Adrenal gland (tissue), 12 donors: ENCODE results near the gene ATP5PF. TPM values are rescaled to one million over a fixed set of nuclear protein-coding genes. Genes with fewer than 3 reads are reported as not detected.
A peak's percentile ranks its signal among the peaks of the same experiment; 100 is the strongest.
"Not testable (repeated sequence)": the region's sequence is repeated elsewhere in the genome, so short reads cannot be mapped to it uniquely, and the experiment has no call there.

Experiments used
- DNase-seq, 7 donors: peaks; one replicate each; pipeline ENCODE4 v3.0.0-alpha.2; 2019 to 2020
- H3K27ac ChIP-seq, 5 donors: fragments of 200-600 bp; sonication (generic) in 4 of 5; 1 replicate in 3 of 5; 2 replicates in 2 of 5; pipeline versions ENCODE4 v1.5.1 to v1.8.0; 2016 to 2020; ENCODE audit warnings: mild to moderate bottlenecking in 1 of 5
- H3K27me3 ChIP-seq: fragments of 200-600 bp; 2 replicates; pipeline ENCODE4 v1.8.0; 2021
- H3K36me3 ChIP-seq, 2 donors: fragments of 200-600 bp; replicated peaks in 1 of 2; 1 replicate in 1 of 2; 2 replicates in 1 of 2; pipeline versions ENCODE4 v1.5.1 to v1.8.0; 2018 to 2022
- H3K4me1 ChIP-seq, 2 donors: fragments of 200-600 bp; replicated peaks in 1 of 2; 1 replicate in 1 of 2; 2 replicates in 1 of 2; pipeline versions ENCODE4 v1.5.1 to v1.8.0; 2018 to 2021
- H3K4me3 ChIP-seq, 4 donors: fragments of 200-600 bp; sonication (generic) in 3 of 4; one replicate each; pipeline ENCODE4 v1.5.1; 2016 to 2018
- H3K9me3 ChIP-seq, 3 donors: fragments of 200-600 bp; sonication (generic) in 1 of 3; replicated peaks in 1 of 3; 1 replicate in 2 of 3; 2 replicates in 1 of 3; pipeline versions ENCODE4 v1.5.1 to v1.8.0; 2016 to 2021
- POLR2A ChIP-seq, 2 donors: fragments of 450-650 bp; IDR thresholded peaks; one replicate each; pipeline ENCODE4 v1.6.1; 2017; ENCODE audit warnings: antibody characterized with exemption in 2 of 2, mild to moderate bottlenecking in 2 of 2, moderate library complexity in 1 of 2
- WGBS, 4 donors: extraction: QIAGEN DNeasy Blood & Tissue Kit in 2 of 4; methylation state at CpG; one replicate each; pipeline versions ENCODE4 v1.1.5 to v1.1.7; 2013 to 2017; 5-methylcytosine and 5-hydroxymethylcytosine counted together
- intact Hi-C, 2 donors: fragments of 100-400 bp; cut with DNase I; formaldehyde crosslinking; loops; one replicate each; pipeline versions ENCODE4 v1.14.1 to v1.15.0; 2022 to 2023
- polyA plus RNA-seq, 3 donors: library from polyadenylated mRNA; stranded (reverse); fragments of 200-250 nt in 2 of 3; fragments of 350-450 nt in 1 of 3; fragmentation: Illumina TruSeq in 1 of 3; extraction: RNeasy Lipid Tissue Mini Kit (QIAGEN cat#74804) in 1 of 3; gene quantifications; one replicate each; pipeline ENCODE4 v1.2.3, GENCODE V29; 2013 to 2014
- total RNA-seq, 9 donors: library from RNA; depleted of rRNA in 4 of 9; stranded (reverse); fragments of >200 nt in 4 of 9; fragments of 120-200 nt in 1 of 9; fragmentation: NEBNext Ultra II Directional in 1 of 9; extraction: Animal tissue kit (Norgen Biotek cat#: 25700) in 1 of 9; gene quantifications; one replicate each; pipeline versions ENCODE4 v1.1.0 to v1.2.4, GENCODE V29; 2013 to 2023
- TF ChIP-seq, protein P1 (sequence below), 6 experiments: fragments of 450-650 bp in 4 of 6; fragments of 200-600 bp in 2 of 6; sonication (generic) in 1 of 6; IDR thresholded peaks; 1 replicate in 5 of 6; 2 replicates in 1 of 6; pipeline versions ENCODE4 v1.5.1 to v1.8.0; 2016 to 2021; ENCODE audit warnings: antibody characterized with exemption in 6 of 6, mild to moderate bottlenecking in 2 of 6, moderate library complexity in 1 of 6
- donor health status: healthy with polysubstance abuse.
- donor health status: Bipolar disorder and iron deficiency.
- donor health status: DM: yes; HTN: yes; CAD: no.
- donor health status: DM: no; HTN: no; CAD: no.
- donor health status: DM: no; HTN: no; CAD: no.
- donor health status: DM: yes; HTN: yes; CAD: no.

ATP5PF gene
- total and polyA plus RNA-seq, 12 donors, result 88.5 to 552 (median 193) TPM

DNA sequence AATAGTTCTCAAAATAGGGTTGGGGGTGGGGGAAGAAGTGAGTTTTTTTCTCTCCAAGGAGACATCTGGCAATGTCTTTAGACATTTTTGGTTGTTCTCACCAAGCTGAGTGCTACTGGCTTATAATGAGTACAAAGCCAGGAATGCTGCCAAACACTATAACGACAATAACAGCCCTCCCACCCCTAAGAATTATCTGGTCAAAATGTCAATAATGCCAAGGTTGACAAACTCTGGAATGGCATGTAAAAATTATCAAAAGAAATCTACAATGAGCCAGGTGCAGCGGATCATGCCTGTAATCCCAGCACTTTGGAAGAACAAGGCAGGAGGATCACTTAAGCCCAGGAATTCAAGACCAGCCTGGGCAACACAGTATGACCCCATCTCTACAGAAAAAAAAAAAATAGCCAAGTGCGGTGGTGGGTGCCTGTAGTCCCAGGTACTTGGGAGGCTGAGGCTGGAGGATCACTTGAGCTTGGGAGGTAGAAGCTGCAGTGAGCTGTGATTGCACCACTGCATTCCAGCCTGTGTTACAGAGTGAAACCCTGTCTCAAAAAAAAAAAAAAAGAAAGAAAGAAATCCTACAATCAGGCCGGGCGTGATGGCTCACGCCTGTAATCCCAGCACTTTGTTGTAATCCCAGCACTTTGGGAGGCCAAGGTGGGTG, 2.5 kb downstream of the ATP5PF start:
- peaks cover 37 to 50% of the 10 kb centered on the region in 2 donors for H3K4me1 ChIP-seq
- H3K36me3 ChIP-seq, result peaks cover 0 to 23% of the 10 kb centered on the region in 2 donors
- H3K27me3 ChIP-seq, result no peaks in the 10 kb centered on the region
- peak overlapping the region in 2 of 5 donors; percentile 97 to 99 for H3K27ac ChIP-seq
- 76 to 83% (median 83%) methylated on average over 6 of the region's 6 CpGs for WGBS, 4 donors
- DNase-seq, result peak in 2 of 7 donors; percentile 20 to 29
- intact Hi-C loops, result no loop called here
- H3K9me3 ChIP-seq, result no peaks in the 10 kb centered on the region
- no peak for TF ChIP-seq POLR2A (IDR thresholded peaks at IDR 0.05)
- TF ChIP-seq, protein P1, sequence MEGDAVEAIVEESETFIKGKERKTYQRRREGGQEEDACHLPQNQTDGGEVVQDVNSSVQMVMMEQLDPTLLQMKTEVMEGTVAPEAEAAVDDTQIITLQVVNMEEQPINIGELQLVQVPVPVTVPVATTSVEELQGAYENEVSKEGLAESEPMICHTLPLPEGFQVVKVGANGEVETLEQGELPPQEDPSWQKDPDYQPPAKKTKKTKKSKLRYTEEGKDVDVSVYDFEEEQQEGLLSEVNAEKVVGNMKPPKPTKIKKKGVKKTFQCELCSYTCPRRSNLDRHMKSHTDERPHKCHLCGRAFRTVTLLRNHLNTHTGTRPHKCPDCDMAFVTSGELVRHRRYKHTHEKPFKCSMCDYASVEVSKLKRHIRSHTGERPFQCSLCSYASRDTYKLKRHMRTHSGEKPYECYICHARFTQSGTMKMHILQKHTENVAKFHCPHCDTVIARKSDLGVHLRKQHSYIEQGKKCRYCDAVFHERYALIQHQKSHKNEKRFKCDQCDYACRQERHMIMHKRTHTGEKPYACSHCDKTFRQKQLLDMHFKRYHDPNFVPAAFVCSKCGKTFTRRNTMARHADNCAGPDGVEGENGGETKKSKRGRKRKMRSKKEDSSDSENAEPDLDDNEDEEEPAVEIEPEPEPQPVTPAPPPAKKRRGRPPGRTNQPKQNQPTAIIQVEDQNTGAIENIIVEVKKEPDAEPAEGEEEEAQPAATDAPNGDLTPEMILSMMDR (IDR thresholded peaks at IDR 0.05), result no peak
- no peak overlapping the region for H3K4me3 ChIP-seq

DNA sequence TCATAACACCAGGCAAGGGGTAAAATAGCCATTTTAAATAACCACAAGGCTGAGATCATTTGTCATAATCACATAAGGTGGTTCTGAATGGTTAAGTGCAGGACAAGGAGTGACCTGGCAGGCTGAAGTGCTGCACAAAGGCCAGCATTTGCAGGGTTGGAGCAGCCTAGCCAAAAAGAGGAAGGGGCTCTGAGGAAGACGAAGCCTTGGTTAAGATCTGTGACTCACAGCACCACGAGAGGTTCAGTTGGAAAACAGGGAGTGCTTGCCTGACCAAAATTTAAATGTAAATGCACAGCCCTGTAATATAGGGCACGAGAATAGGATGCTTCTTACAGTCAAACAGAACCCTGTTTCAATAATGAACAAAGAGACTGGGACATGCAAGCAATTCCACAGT, 12.1 kb downstream of the ATP5PF start:
- no peak overlapping the region for H3K27ac ChIP-seq
- H3K4me3 ChIP-seq, result no peak overlapping the region
- WGBS, 4 donors, result 69 to 87% (median 81%) methylated on average over 3 of the region's 3 CpGs
- peaks cover 3 to 6% of the 10 kb centered on the region in 2 donors for H3K4me1 ChIP-seq
- intact Hi-C loops, result no loop called here
- no peaks in the 10 kb centered on the region for H3K27me3 ChIP-seq
- no peak for DNase-seq
- H3K36me3 ChIP-seq, result peaks cover 0 to 56% of the 10 kb centered on the region in 2 donors
- TF ChIP-seq, protein P1 (IDR thresholded peaks at IDR 0.05), result no peak
- no peak for TF ChIP-seq POLR2A (IDR thresholded peaks at IDR 0.05)
- H3K9me3 ChIP-seq, result no peaks in the 10 kb centered on the region

DNA sequence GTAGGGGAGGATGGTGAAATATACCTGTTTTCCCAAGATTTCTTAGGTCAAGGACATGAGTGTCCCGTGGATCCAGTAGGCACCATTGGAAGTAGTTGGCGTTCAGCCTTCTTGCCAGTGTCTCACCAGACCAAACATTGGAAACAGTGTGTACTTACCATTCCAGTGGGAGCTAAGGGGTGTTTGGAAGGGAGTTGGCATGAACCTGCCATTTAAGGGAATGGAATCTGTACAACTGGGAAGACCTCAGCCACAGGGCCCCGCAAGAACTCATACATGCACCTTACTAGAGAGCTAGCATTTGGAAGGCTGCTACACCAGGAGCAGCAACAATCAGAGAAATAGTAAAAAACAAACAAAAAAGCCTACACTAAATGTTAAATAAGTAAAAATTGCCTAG, 12.7 kb downstream of the ATP5PF start:
- no peak overlapping the region for H3K4me3 ChIP-seq
- TF ChIP-seq, protein P1 (IDR thresholded peaks at IDR 0.05), result no peak
- no peak for TF ChIP-seq POLR2A (IDR thresholded peaks at IDR 0.05)
- no peaks in the 10 kb centered on the region for H3K4me1 ChIP-seq
- H3K9me3 ChIP-seq, result no peaks in the 10 kb centered on the region
- no peaks in the 10 kb centered on the region for H3K27me3 ChIP-seq
- no peak for DNase-seq
- H3K36me3 ChIP-seq, result peaks cover 0 to 51% of the 10 kb centered on the region in 2 donors
- WGBS, 4 donors, result 76 to 85% (median 80%) methylated on average over 3 of the region's 3 CpGs
- intact Hi-C loops, result no loop called here
- no peak overlapping the region for H3K27ac ChIP-seq

DNA sequence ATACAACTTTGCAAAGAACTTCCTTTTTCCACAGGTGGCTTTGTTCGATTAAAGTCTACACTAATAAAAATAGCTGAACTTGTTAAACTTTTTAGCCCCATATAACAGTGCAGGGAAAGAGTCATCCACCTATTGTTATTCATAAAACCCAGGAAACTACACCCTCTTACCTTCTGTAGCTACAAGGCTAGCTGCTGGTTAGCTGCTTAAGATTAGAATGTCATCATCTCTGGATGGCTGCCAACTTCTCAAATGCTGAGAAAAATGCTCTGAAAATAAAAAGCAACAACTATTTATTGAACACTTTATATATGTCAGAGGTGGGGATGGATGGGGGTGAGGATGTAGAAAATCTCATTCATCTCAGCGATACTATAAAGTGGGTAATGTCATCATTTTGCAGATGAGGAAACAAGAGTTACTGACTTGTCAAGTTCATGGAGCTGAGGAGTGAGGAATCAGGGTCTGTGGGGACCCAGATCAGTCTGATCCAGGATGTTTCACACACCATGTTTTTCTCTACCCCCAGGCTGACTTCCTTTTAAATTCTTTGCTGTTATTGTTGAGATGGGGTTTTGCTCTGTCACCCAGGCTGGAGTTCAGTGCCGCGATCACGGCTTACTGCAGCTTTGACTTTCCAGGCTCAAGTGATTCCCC, 17.1 kb downstream of the ATP5PF start:
- Histone ChIP-seq H3K9me3 (no peaks in the 10 kb centered on the region), H3K4me1 (no peaks in the 10 kb centered on the region), H3K27ac (no peak overlapping the region), H3K36me3 (peaks cover 0 to 16% of the 10 kb centered on the region in 2 donors), H3K4me3 (no peak overlapping the region), H3K27me3 (no peaks in the 10 kb centered on the region)
- intact Hi-C loops, result no loop called here
- DNase-seq, result no peak
- WGBS, 4 donors, result 84 to 89% (median 86%) methylated on average over 5 of the region's 5 CpGs
- no peak for TF ChIP-seq POLR2A (IDR thresholded peaks at IDR 0.05)
- TF ChIP-seq, protein P1 (IDR thresholded peaks at IDR 0.05), result no peak

DNA sequence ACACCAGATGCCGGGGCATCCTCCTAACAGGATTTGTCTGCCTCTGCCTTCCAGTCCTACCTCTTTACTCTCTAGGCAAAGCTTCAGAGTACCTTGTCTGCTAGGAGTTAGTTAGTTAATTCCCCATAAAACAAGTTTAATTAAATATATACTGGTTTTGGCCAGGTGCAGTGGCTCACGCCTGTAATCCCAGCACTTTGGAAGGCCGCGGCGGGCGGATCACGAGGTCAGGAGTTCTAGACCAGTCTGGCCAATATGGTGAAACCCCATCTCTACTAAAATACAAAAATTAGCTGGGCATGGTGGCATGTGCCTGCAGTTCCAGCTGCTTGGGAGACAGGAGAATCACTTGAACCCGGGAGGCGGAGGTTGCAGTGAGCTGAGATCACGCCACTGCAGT, 20.6 kb downstream of the ATP5PF start:
- H3K36me3 ChIP-seq, result peaks cover 0 to 15% of the 10 kb centered on the region in 2 donors
- H3K4me1 ChIP-seq, DNase-seq, H3K27me3 ChIP-seq, H3K9me3 ChIP-seq, intact Hi-C loops, H3K4me3 ChIP-seq, H3K27ac ChIP-seq: not testable (repeated sequence)
- WGBS, 4 donors, result 96 to 100% (median 97%) methylated on average over 10 of the region's 10 CpGs
